HG03097 (cell line): Measurements from ENCODE around the gene MPST.

ENCODE experiments used
- ATAC-seq: cut with Tn5 transposase; IDR thresholded peaks from one replicate; pipeline ENCODE4 v1.9.1; 2021; ENCODE audit not compliant: unreplicated experiment, low FRiP score

The MPST gene

DNA sequence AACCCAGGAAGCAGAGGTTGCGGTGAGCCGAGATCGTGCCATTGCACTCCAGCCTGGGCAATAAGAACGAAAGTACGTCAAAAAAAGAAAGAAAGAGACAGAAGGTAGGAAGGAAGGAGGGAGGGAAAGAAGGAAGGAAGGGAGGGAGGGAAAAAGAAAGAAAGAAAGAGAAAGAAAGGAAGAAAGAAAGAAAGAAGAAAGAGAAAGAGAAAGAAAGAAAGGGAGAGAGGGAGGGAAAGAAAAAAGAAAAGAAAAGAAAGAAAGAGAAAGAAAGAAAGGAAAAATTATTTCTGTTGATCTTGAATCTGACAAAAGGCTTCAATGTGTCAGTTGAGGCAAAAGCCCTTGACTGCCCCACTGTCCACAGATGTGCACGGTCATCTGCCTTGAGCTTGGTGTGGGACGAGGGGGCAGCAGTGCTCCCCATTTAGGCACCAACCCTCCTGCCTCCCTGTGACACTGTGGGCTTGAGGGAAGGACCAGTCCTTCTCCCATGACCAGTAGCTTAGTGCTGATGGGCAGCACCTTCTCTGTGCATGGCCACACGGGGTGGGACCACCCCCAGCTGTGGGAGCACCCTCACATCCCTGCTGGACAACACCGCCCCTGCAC is 56.4 kb downstream of the MPST start:
- ATAC-seq = no peak

GRCh38 chr22:37077802-37078448 is 58.4 kb downstream of the MPST start:
- ATAC-seq = no peak

DNA sequence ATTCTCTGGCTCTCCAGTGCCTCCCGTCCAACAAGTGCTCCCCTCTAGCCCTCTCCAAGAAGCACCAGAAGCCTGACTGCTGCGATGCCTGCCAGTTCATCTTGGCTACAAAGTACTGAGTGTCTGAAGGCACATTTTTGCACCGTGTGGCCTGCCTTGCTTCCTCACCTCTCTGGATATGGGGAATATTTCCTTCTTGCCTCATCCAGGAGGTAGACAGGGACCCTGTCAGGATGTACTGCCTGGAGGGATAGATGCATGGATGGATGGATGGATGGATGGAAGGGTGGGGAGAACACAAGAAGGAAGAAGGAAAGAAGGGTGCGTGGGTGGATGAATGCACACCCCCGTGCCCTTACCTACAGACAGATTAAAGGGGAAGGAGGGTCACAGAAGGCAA is 59.6 kb downstream of the MPST start:
- ATAC-seq = no peak
